Measurements from ENCODE around the gene PLPP3. TPM values are rescaled to one million over a fixed set of nuclear protein-coding genes. Genes with fewer than 3 reads are reported as not detected.

PLPP3 gene
- total and polyA plus RNA-seq, 2 experiments from 2014 or later: 103 to 159 TPM

DNA sequence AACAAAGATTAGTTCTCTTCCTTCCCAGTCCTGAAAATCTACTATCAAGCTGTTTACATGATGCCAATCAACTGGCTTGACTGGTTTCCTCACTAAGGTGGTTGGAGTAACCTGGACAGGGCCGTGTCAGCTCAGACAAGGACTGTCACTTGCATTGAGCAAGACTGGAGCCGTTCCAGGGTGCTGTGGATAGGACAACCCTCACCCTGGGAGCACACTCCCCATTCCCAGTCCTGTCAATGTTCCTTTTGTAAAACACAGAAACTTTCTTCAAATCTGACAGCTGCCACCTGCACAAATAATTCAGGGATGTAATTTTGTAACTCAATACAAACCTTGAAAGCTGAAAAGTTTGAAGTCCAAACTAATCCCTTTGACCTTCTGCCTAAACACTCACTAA lies 31.4 kb downstream of the PLPP3 start:
- TF ChIP-seq EZH2 (IDR thresholded peaks at IDR 0.05; ENCODE audit: borderline replicate concordance) (no peak), EZH2phosphoT487 (IDR thresholded peaks at IDR 0.05; ENCODE audit: low read depth, severe bottlenecking, unreplicated experiment) (no peak)
- TF ChIP-seq, protein P1, sequence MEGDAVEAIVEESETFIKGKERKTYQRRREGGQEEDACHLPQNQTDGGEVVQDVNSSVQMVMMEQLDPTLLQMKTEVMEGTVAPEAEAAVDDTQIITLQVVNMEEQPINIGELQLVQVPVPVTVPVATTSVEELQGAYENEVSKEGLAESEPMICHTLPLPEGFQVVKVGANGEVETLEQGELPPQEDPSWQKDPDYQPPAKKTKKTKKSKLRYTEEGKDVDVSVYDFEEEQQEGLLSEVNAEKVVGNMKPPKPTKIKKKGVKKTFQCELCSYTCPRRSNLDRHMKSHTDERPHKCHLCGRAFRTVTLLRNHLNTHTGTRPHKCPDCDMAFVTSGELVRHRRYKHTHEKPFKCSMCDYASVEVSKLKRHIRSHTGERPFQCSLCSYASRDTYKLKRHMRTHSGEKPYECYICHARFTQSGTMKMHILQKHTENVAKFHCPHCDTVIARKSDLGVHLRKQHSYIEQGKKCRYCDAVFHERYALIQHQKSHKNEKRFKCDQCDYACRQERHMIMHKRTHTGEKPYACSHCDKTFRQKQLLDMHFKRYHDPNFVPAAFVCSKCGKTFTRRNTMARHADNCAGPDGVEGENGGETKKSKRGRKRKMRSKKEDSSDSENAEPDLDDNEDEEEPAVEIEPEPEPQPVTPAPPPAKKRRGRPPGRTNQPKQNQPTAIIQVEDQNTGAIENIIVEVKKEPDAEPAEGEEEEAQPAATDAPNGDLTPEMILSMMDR (IDR thresholded peaks at IDR 0.05; ENCODE audit: poor library complexity): no peak
- peaks cover 100% of the 10 kb centered on the region for H4K20me1 ChIP-seq (ENCODE audit: insufficient read depth, poor library complexity, severe bottlenecking)

DNA sequence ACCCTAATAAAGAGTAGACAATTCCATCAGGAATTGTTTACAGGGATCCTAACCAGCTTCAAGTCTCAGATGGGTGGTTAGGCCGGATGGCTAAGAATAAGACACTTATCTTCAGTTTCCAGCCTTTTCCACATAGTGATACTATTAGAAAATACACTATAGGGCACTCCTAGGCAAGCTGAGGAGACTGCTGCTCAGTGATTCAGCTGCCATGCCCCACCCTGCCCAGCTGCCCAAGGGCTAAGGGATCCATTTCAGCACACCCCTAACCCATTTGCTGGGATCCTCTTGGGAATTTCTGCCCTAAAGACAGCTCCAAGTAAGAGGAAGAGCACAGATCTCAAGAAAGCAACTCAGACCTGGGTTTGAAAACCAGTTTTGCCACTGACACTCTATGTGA lies 31.9 kb downstream of the PLPP3 start:
- Histone ChIP-seq H3K9me2 (replicated peaks; ENCODE audit: insufficient read depth) (no peaks in the 10 kb centered on the region), H3K27me3 (no peaks in the 10 kb centered on the region), H3K9me3 (ENCODE audit: low read depth) (no peaks in the 10 kb centered on the region), H3K27ac (no peak overlapping the region), H3K36me3 (replicated peaks; ENCODE audit: insufficient read depth, low read depth) (no peaks in the 10 kb centered on the region), H2AFZ (no peak overlapping the region), H3K4me1 (ENCODE audit: insufficient read depth) (peaks cover 15% of the 10 kb centered on the region), H3K4me3 (no peak overlapping the region), H4K20me1 (ENCODE audit: insufficient read depth, poor library complexity, severe bottlenecking) (peaks cover 100% of the 10 kb centered on the region), H3K79me2 (peaks cover 100% of the 10 kb centered on the region), H3K4me2 (no peak overlapping the region)
- no peak for DNase-seq (ENCODE audit: low spot score)
- TF ChIP-seq EZH2phosphoT487 (IDR thresholded peaks at IDR 0.05; ENCODE audit: low read depth, severe bottlenecking, unreplicated experiment): no peak
- TF ChIP-seq, protein P1 (IDR thresholded peaks at IDR 0.05; ENCODE audit: poor library complexity): no peak
- no peak for TF ChIP-seq EZH2 (IDR thresholded peaks at IDR 0.05; ENCODE audit: borderline replicate concordance)
- 91% methylated on average over 1 of the region's 1 CpG for WGBS (ENCODE audit: low lambda C conversion rate, missing lambda C conversion rate)

More for the DNA sequence above, 31.4 kb downstream of the PLPP3 start:
- H3K9me3 ChIP-seq (ENCODE audit: low read depth): no peaks in the 10 kb centered on the region
- no peak overlapping the region for H2AFZ ChIP-seq
- H3K4me2 ChIP-seq: no peak overlapping the region
- no peaks in the 10 kb centered on the region for H3K27me3 ChIP-seq
- no peaks in the 10 kb centered on the region for H3K36me3 ChIP-seq (replicated peaks; ENCODE audit: insufficient read depth, low read depth)
- 42% methylated on average over 2 of the region's 2 CpGs for WGBS (ENCODE audit: low lambda C conversion rate, missing lambda C conversion rate)
- H3K27ac ChIP-seq: no peak overlapping the region
- no peaks in the 10 kb centered on the region for H3K9me2 ChIP-seq (replicated peaks; ENCODE audit: insufficient read depth)
- H3K4me1 ChIP-seq (ENCODE audit: insufficient read depth): peaks cover 15% of the 10 kb centered on the region
- no peak overlapping the region for H3K4me3 ChIP-seq
- no peak for DNase-seq (ENCODE audit: low spot score)
- peaks cover 100% of the 10 kb centered on the region for H3K79me2 ChIP-seq

GRCh38 chr1:56545711-56546110 lies 33.7 kb downstream of the PLPP3 start:
- 92% methylated on average over 8 of the region's 8 CpGs for WGBS (ENCODE audit: low lambda C conversion rate, missing lambda C conversion rate)
- H2AFZ ChIP-seq: no peak overlapping the region
- DNase-seq (ENCODE audit: low spot score): no peak
- no peak overlapping the region for H3K4me3 ChIP-seq
- no peaks in the 10 kb centered on the region for H3K9me2 ChIP-seq (replicated peaks; ENCODE audit: insufficient read depth)
- no peak overlapping the region for H3K4me2 ChIP-seq
- no peak overlapping the region for H3K27ac ChIP-seq
- peaks cover 100% of the 10 kb centered on the region for H4K20me1 ChIP-seq (ENCODE audit: insufficient read depth, poor library complexity, severe bottlenecking)
- no peaks in the 10 kb centered on the region for H3K27me3 ChIP-seq
- peaks cover 100% of the 10 kb centered on the region for H3K79me2 ChIP-seq
- no peaks in the 10 kb centered on the region for H3K9me3 ChIP-seq (ENCODE audit: low read depth)
- H3K36me3 ChIP-seq (replicated peaks; ENCODE audit: insufficient read depth, low read depth): no peaks in the 10 kb centered on the region
- peaks cover 15% of the 10 kb centered on the region for H3K4me1 ChIP-seq (ENCODE audit: insufficient read depth)
- TF ChIP-seq EZH2 (IDR thresholded peaks at IDR 0.05; ENCODE audit: borderline replicate concordance): no peak
- TF ChIP-seq, protein P1 (IDR thresholded peaks at IDR 0.05; ENCODE audit: poor library complexity): no peak
- TF ChIP-seq EZH2phosphoT487 (IDR thresholded peaks at IDR 0.05; ENCODE audit: low read depth, severe bottlenecking, unreplicated experiment): no peak
